WTC11 (cell line): ENCODE results near the gene HBG1. TPM values are rescaled to one million over a fixed set of nuclear protein-coding genes. Genes with fewer than 3 reads are reported as not detected.

ENCODE experiments used
- ATAC-seq: fragments of 200-7000 bp; cut with Tn5 transposase; 2 replicates; pipeline ENCODE4 v1.10.0; 2021; ENCODE audit warnings: mild to moderate bottlenecking, moderate library complexity
- CTCF ChIA-PET: fragments of 300-600 bp; sonication (Branson Sonifier 250); formaldehyde crosslinking; loops from one replicate; lab custom pipeline; 2021; ENCODE audit warnings: antibody characterized with exemption; lab: Charles Lee
- POLR2A ChIA-PET: fragments of 350-600 bp; sonication (Branson Sonifier 250); formaldehyde crosslinking; loops from one replicate; lab custom pipeline; 2021; ENCODE audit warnings: antibody characterized with exemption; lab: Charles Lee
- DNase-seq: peaks from one replicate; pipeline ENCODE4 v3.0.0; 2021; ENCODE audit warnings: low spot score
- H3K27ac Mint-ChIP-seq: 2 replicates; pipeline ENCODE4 v1.8.0; 2021; ENCODE audit warnings: mixed read lengths
- H3K27me3 Mint-ChIP-seq: 2 replicates; pipeline ENCODE4 v1.8.0; 2021; ENCODE audit warnings: low read depth, mild to moderate bottlenecking, moderate library complexity, mixed read lengths
- H3K36me3 Mint-ChIP-seq: 2 replicates; pipeline ENCODE4 v1.8.0; 2021; ENCODE audit warnings: mixed read lengths
- H3K4me1 Mint-ChIP-seq: 2 replicates; pipeline ENCODE4 v1.8.0; 2022; ENCODE audit warnings: mixed read lengths
- H3K4me3 Mint-ChIP-seq: 2 replicates; pipeline ENCODE4 v1.8.0; 2021; ENCODE audit warnings: mild to moderate bottlenecking, moderate library complexity, mixed read lengths
- H3K9me3 Mint-ChIP-seq: 2 replicates; pipeline ENCODE4 v1.8.0; 2021; ENCODE audit warnings: mixed read lengths
- CBFB ChIP-seq: sonication (generic); formaldehyde crosslinking; IDR thresholded peaks from 2 replicates; pipeline ENCODE4 v1.8.1; 2022; ENCODE audit warnings: mild to moderate bottlenecking, low read depth, missing genetic modification reagents
- ELF4 ChIP-seq: sonication (generic); formaldehyde crosslinking; IDR thresholded peaks from 2 replicates; pipeline ENCODE4 v1.8.1; 2022; ENCODE audit warnings: low read depth, mild to moderate bottlenecking, moderate library complexity, missing genetic modification reagents
- FOXK1 ChIP-seq: sonication (generic); formaldehyde crosslinking; IDR thresholded peaks from 2 replicates; pipeline ENCODE4 v1.8.0; 2022; ENCODE audit warnings: mild to moderate bottlenecking, moderate library complexity, missing genetic modification reagents
- GRHL2 ChIP-seq: fragments of 250-450 bp; sonication (Bioruptor Pico); IDR thresholded peaks from 2 replicates; pipeline ENCODE4 v1.8.0; 2022; ENCODE audit warnings: mild to moderate bottlenecking, moderate library complexity; ENCODE audit not compliant: insufficient replicate concordance, severe bottlenecking
- RELA ChIP-seq: sonication (generic); formaldehyde crosslinking; IDR thresholded peaks from 2 replicates; pipeline ENCODE4 v1.8.1; 2022; ENCODE audit warnings: missing genetic modification reagents, mild to moderate bottlenecking, borderline replicate concordance
- RORB ChIP-seq: fragments of 250-450 bp; sonication (Bioruptor Pico); IDR thresholded peaks from 2 replicates; pipeline ENCODE4 v1.9.0; 2021; ENCODE audit warnings: mild to moderate bottlenecking
- SOX15 ChIP-seq: fragments of 250-450 bp; sonication (Bioruptor Pico); IDR thresholded peaks from 2 replicates; pipeline ENCODE4 v1.9.0; 2021; ENCODE audit warnings: mild to moderate bottlenecking
- TEAD4 ChIP-seq: sonication (generic); formaldehyde crosslinking; IDR thresholded peaks from 2 replicates; pipeline ENCODE4 v1.8.0; 2022; ENCODE audit warnings: mild to moderate bottlenecking, missing genetic modification reagents
- ZNF416 ChIP-seq: fragments of 250-450 bp; sonication (Bioruptor Pico); IDR thresholded peaks from 2 replicates; pipeline ENCODE4 v1.9.0; 2021; ENCODE audit warnings: mild to moderate bottlenecking, inconsistent platforms
- ZNF671 ChIP-seq: fragments of 250-450 bp; sonication (Bioruptor Pico); IDR thresholded peaks from 2 replicates; pipeline ENCODE4 v1.8.0; 2021; ENCODE audit warnings: mild to moderate bottlenecking
- total RNA-seq: library from RNA; stranded (reverse); gene quantifications from 3 replicates; pipeline ENCODE4 v1.2.3, GENCODE V29; 2021
- TF ChIP-seq, protein P1 (sequence below): sonication (generic); formaldehyde crosslinking; IDR thresholded peaks from 2 replicates; pipeline ENCODE4 v1.8.1; 2023; ENCODE audit warnings: mild to moderate bottlenecking, missing genetic modification reagents, borderline replicate concordance
- TF ChIP-seq, protein P2 (sequence below): sonication (generic); formaldehyde crosslinking; IDR thresholded peaks from 2 replicates; pipeline ENCODE4 v1.8.1; 2023; ENCODE audit warnings: mild to moderate bottlenecking, missing genetic modification reagents, moderate library complexity
- TF ChIP-seq, protein P3 (sequence below): sonication (generic); formaldehyde crosslinking; IDR thresholded peaks from 2 replicates; pipeline ENCODE4 v1.8.0; 2022; ENCODE audit warnings: missing genetic modification reagents
- TF ChIP-seq, protein P4 (sequence below): sonication (generic); formaldehyde crosslinking; IDR thresholded peaks from 2 replicates; pipeline ENCODE4 v1.8.1; 2022; ENCODE audit warnings: low read depth, missing genetic modification reagents, borderline replicate concordance
- TF ChIP-seq, protein P5 (sequence below): sonication (generic); formaldehyde crosslinking; IDR thresholded peaks from 2 replicates; pipeline ENCODE4 v1.8.1; 2022; ENCODE audit warnings: low read depth, mild to moderate bottlenecking, moderate library complexity, missing genetic modification reagents, borderline replicate concordance
- TF ChIP-seq, protein P6 (sequence below): sonication (generic); formaldehyde crosslinking; IDR thresholded peaks from 2 replicates; pipeline ENCODE4 v1.8.1; 2023; ENCODE audit warnings: mild to moderate bottlenecking, moderate library complexity, missing genetic modification reagents

Gene HBG1
- total RNA-seq, 1 experiment from 2014 or later, result 3.4 TPM

DNA sequence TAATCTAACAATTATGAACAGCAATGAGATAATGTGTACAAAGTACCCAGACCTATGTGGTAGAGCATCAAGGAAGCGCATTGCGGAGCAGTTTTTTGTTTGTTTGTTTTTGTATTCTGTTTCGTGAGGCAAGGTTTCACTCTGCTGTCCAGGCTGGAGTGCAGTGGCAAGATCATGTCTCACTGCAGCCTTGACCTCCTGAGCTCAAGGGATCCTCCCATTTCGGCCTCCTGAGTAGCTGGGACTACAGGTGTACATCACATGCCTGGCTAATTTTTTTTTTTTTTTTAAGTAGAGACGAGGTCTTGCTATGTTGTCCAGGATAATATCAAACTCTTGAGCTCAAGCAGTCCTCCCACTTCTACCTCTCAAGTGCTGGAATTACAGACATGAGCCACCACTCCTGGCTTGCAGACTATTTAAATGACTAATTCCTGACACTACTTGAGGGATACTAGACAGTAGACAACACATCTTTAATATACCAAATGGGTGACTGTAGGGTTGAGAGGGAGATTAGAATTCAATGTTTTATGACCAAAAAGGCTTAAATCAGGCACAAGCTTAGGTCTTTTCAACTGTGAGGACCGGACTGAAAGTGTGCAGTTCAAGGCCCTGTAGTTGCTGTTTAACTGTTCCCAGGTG is 39.4 kb upstream of the HBG1 start (continued):
- TF ChIP-seq, protein P1, sequence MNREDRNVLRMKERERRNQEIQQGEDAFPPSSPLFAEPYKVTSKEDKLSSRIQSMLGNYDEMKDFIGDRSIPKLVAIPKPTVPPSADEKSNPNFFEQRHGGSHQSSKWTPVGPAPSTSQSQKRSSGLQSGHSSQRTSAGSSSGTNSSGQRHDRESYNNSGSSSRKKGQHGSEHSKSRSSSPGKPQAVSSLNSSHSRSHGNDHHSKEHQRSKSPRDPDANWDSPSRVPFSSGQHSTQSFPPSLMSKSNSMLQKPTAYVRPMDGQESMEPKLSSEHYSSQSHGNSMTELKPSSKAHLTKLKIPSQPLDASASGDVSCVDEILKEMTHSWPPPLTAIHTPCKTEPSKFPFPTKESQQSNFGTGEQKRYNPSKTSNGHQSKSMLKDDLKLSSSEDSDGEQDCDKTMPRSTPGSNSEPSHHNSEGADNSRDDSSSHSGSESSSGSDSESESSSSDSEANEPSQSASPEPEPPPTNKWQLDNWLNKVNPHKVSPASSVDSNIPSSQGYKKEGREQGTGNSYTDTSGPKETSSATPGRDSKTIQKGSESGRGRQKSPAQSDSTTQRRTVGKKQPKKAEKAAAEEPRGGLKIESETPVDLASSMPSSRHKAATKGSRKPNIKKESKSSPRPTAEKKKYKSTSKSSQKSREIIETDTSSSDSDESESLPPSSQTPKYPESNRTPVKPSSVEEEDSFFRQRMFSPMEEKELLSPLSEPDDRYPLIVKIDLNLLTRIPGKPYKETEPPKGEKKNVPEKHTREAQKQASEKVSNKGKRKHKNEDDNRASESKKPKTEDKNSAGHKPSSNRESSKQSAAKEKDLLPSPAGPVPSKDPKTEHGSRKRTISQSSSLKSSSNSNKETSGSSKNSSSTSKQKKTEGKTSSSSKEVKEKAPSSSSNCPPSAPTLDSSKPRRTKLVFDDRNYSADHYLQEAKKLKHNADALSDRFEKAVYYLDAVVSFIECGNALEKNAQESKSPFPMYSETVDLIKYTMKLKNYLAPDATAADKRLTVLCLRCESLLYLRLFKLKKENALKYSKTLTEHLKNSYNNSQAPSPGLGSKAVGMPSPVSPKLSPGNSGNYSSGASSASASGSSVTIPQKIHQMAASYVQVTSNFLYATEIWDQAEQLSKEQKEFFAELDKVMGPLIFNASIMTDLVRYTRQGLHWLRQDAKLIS, result no peak
- TF ChIP-seq, protein P2, sequence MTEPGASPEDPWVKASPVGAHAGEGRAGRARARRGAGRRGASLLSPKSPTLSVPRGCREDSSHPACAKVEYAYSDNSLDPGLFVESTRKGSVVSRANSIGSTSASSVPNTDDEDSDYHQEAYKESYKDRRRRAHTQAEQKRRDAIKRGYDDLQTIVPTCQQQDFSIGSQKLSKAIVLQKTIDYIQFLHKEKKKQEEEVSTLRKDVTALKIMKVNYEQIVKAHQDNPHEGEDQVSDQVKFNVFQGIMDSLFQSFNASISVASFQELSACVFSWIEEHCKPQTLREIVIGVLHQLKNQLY, result no peak
- TF ChIP-seq RORB (CRISPR knock-in tag) (no peak), TEAD4 (CRISPR knock-in tag) (no peak)
- TF ChIP-seq, protein P3, sequence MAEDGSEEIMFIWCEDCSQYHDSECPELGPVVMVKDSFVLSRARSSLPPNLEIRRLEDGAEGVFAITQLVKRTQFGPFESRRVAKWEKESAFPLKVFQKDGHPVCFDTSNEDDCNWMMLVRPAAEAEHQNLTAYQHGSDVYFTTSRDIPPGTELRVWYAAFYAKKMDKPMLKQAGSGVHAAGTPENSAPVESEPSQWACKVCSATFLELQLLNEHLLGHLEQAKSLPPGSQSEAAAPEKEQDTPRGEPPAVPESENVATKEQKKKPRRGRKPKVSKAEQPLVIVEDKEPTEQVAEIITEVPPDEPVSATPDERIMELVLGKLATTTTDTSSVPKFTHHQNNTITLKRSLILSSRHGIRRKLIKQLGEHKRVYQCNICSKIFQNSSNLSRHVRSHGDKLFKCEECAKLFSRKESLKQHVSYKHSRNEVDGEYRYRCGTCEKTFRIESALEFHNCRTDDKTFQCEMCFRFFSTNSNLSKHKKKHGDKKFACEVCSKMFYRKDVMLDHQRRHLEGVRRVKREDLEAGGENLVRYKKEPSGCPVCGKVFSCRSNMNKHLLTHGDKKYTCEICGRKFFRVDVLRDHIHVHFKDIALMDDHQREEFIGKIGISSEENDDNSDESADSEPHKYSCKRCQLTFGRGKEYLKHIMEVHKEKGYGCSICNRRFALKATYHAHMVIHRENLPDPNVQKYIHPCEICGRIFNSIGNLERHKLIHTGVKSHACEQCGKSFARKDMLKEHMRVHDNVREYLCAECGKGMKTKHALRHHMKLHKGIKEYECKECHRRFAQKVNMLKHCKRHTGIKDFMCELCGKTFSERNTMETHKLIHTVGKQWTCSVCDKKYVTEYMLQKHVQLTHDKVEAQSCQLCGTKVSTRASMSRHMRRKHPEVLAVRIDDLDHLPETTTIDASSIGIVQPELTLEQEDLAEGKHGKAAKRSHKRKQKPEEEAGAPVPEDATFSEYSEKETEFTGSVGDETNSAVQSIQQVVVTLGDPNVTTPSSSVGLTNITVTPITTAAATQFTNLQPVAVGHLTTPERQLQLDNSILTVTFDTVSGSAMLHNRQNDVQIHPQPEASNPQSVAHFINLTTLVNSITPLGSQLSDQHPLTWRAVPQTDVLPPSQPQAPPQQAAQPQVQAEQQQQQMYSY (CRISPR knock-in tag), result no peak

DNA sequence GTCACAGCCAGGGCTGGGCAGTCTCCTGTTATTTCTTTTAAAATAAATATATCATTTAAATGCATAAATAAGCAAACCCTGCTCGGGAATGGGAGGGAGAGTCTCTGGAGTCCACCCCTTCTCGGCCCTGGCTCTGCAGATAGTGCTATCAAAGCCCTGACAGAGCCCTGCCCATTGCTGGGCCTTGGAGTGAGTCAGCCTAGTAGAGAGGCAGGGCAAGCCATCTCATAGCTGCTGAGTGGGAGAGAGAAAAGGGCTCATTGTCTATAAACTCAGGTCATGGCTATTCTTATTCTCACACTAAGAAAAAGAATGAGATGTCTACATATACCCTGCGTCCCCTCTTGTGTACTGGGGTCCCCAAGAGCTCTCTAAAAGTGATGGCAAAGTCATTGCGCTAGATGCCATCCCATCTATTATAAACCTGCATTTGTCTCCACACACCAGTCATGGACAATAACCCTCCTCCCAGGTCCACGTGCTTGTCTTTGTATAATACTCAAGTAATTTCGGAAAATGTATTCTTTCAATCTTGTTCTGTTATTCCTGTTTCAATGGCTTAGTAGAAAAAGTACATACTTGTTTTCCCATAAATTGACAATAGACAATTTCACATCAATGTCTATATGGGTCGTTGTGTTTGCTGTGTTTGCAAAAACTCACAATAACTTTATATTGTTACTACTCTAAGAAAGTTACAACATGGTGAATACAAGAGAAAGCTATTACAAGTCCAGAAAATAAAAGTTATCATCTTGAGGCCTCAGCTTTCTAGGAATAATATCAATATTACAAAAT is 38.6 kb upstream of the HBG1 start:
- Mint-ChIP-seq H3K27me3 (no peaks in the 10 kb centered on the region), H3K9me3 (peaks cover 3% of the 10 kb centered on the region), H3K27ac (no peak overlapping the region), H3K4me3 (no peak overlapping the region), H3K36me3 (no peaks in the 10 kb centered on the region), H3K4me1 (no peaks in the 10 kb centered on the region)
- no peak for DNase-seq
- no peak for ATAC-seq
- ChIA-PET POLR2A (interaction anchor here (0.6 kb wide), 1 partner anchor 40 kb away, joined by 3 read pairs; no protein-coding TSS in a partner anchor), CTCF (no interaction called here)
- no peak for TF ChIP-seq SOX15
- TF ChIP-seq FOXK1 (CRISPR knock-in tag), result no peak
- TF ChIP-seq ZNF416 (CRISPR knock-in tag), result no peak
- no peak for TF ChIP-seq ZNF671 (CRISPR knock-in tag)
- TF ChIP-seq, protein P4, sequence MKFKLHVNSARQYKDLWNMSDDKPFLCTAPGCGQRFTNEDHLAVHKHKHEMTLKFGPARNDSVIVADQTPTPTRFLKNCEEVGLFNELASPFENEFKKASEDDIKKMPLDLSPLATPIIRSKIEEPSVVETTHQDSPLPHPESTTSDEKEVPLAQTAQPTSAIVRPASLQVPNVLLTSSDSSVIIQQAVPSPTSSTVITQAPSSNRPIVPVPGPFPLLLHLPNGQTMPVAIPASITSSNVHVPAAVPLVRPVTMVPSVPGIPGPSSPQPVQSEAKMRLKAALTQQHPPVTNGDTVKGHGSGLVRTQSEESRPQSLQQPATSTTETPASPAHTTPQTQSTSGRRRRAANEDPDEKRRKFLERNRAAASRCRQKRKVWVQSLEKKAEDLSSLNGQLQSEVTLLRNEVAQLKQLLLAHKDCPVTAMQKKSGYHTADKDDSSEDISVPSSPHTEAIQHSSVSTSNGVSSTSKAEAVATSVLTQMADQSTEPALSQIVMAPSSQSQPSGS, result no peak
- no peak for TF ChIP-seq RELA (CRISPR knock-in tag)
- TF ChIP-seq, protein P5, sequence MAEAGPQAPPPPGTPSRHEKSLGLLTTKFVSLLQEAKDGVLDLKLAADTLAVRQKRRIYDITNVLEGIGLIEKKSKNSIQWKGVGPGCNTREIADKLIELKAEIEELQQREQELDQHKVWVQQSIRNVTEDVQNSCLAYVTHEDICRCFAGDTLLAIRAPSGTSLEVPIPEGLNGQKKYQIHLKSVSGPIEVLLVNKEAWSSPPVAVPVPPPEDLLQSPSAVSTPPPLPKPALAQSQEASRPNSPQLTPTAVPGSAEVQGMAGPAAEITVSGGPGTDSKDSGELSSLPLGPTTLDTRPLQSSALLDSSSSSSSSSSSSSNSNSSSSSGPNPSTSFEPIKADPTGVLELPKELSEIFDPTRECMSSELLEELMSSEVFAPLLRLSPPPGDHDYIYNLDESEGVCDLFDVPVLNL (CRISPR knock-in tag), result no peak
- TF ChIP-seq, protein P3 (CRISPR knock-in tag), result no peak
- TF ChIP-seq, protein P6, sequence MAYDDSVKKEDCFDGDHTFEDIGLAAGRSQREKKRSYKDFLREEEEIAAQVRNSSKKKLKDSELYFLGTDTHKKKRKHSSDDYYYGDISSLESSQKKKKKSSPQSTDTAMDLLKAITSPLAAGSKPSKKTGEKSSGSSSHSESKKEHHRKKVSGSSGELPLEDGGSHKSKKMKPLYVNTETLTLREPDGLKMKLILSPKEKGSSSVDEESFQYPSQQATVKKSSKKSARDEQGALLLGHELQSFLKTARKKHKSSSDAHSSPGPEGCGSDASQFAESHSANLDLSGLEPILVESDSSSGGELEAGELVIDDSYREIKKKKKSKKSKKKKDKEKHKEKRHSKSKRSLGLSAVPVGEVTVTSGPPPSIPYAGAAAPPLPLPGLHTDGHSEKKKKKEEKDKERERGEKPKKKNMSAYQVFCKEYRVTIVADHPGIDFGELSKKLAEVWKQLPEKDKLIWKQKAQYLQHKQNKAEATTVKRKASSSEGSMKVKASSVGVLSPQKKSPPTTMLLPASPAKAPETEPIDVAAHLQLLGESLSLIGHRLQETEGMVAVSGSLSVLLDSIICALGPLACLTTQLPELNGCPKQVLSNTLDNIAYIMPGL, result no peak
- no peak for TF ChIP-seq ELF4 (CRISPR knock-in tag)
- TF ChIP-seq GRHL2 (CRISPR knock-in tag), result no peak
- TF ChIP-seq CBFB (CRISPR knock-in tag), result no peak
